Kasumi-1 (cell line): Measurements from ENCODE around the gene HGF.
"Not testable (repeated sequence)": the region's sequence is repeated elsewhere in the genome, so short reads cannot be mapped to it uniquely, and the experiment has no call there.

Experiments
- DNase-seq, 2 experiments: peaks; one replicate each; lab custom pipeline; 2025; lab: John Stamatoyannopoulos, UW

The HGF gene

DNA sequence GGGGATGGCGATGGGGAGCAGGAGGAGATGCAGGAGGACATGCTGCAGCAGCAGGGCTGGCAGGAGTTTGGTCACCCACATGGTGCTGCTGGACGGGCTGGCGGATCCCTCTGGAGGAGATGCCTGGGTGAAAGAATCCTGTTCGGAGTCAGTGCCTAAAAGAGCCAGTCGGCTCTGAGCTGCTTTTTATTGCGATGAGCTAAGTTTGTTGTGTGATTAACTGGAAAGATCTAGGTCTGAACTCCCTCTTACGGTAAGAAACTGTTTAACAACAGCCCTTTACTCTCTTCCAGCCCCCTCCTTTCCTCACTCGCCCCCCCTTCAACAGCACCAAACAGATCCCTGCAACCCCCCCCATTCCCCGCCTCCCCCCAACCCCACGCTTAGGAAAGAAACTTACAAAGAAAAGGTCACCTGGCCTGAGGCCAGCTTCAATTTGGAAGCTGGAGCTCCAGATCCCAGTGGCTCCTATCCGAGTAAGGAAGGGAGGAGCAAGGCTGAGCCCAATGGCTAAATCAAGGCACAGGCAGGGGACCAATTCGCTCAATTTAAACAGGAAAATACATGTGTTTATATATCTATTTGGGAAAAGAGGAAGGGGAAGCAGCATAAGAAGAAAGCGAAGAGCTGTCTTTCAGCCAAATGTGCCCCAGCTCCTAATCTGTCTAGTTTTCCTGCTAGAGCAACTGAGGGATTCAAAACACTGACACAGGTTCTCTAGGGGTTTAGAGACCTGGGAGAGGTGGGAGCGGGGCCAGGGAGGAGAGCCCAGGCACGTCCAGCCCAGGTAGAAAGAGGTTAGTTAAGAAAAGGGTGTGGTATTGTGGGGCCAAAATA, at the start of gene HGF:
TSS of gene HGF (minus strand) at position 157 of the 837 bp plus-strand sequence. CDS start at position 81, 76 bp downstream.
- DNase-seq: peak in 1 of 2 experiments; percentile 11

DNA sequence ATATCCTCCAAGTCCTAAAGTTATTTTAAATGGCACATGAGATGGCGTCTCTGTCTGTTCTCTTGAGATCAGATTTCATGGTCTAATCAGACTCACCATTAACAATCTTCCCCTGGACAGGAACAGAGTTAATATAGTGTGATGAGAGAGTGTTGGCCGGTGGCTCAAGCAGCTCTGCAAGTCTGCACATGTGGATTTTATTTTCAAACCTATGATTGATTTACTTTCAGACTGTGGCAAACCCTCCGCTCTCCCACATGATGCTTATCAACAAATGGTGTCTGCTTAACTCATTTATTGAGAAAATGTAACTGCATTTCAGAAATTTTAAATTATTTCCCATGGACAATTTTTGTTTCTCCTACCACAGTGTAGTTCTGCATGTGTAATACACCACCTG, 46.5 kb upstream of the HGF start:
- no peak for DNase-seq

DNA sequence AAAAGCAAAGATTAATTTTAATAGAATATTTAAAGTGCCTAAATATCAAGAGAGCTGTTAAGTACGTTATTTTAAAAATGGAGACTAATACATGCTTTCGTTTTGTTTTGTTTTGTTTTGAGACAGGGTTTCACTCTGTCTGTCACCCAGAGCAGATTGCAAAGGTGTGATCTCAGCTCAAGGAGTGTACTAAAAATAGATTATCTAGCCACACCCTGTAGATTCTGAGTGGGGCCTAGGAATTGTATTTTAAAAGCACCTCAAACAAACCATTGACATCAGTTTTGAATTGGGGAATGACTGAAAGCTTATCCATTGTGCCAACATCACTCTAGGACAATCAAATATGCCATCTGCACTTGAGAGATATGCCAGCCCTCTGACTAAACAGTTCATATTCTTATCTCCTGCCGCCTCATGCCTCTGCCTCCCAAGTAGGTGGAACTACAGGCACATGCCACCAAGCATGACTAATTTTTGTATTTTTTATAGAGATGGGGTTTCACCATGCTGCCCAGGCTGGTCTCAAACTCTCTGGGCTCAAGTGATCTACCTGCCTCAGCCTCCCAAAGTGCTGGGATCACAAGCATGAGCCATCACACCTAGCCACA, 43.1 kb upstream of the HGF start:
- not testable (repeated sequence) for DNase-seq

DNA sequence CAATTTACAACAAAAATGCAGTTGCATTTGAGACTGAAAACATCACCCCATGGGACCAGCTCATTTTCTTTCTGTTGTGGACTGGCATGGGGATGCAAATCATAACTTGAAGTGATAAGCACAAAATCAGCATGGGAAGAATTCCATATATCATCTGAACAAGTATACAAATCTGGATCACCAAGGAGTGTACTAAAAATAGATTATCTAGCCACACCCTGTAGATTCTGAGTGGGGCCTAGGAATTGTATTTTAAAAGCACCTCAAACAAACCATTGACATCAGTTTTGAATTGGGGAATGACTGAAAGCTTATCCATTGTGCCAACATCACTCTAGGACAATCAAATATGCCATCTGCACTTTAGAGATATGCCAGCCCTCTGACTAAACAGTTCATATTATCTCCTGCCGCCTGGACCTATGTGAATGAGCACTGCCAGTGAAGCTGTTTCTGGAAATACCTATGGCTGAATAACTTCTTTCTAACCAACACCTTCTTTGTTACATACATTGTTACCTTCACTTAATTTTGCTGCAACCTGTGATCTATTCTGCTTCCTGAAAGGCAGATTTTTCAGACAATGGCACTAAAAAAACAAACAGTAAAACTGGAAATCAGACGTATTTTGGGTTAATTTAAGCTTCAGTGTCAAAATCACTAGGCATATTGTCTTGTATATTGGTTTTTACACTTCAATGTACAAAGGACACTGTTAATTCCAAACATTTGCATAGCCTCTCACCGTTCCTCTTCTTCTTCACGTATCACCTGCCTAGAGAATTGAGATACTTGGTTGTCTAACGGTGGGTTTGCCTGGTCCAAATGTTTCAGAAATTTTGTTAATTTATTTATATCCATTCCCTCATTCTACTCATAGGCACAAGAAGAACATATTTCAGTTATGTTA, 42.4 kb upstream of the HGF start:
- no peak for DNase-seq

DNA sequence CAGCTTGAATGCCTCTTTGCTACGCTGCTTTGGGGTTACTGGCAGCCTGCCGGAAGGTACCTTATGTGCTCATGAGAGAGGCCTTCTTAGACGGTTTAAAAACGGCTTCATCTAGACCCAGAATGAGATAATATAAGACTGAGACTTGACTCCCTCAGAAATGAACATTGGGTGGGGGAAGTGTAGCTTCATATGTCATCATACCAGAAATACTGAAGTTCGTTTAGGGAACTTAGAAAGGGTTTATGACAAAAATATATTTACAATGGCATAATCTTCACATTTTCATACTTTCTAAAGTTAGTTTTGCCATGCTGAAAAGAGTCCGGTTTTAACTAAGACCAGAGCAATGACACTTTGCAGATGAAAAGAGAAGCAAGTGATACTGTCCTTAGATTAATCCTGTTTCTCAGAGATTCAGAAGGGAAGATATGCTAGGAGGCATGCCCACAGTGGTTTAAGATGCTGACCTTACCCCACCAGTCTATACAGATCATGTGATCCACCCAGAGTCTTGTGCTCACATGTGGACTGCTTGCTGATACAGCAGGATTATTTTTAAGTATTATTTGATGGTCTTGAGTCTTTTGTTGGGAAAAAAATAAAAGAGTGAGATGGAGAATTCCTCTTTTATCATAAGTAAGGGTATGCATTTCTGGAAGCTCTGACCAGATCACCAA, 40.8 kb upstream of the HGF start:
- peak; percentile 16 to 32 for DNase-seq

DNA sequence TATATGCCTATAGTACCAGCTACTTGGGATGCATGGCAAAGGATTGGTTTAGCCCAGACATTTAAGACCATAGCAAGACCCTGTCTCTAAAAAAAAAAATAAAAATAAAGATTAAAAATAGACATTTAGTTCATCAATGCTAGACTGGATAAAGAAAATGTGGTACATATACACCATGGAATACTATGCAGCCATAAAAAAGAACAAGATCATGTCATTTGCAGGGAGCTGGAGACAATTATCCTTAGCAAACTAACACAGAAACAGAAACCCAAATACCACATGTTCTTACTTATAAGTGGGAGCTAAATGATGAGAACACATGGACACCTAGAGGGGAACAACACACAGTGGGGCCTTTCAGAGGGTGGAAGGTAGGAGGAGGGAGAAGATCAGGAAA, 38.5 kb upstream of the HGF start:
- DNase-seq: not testable (repeated sequence)

DNA sequence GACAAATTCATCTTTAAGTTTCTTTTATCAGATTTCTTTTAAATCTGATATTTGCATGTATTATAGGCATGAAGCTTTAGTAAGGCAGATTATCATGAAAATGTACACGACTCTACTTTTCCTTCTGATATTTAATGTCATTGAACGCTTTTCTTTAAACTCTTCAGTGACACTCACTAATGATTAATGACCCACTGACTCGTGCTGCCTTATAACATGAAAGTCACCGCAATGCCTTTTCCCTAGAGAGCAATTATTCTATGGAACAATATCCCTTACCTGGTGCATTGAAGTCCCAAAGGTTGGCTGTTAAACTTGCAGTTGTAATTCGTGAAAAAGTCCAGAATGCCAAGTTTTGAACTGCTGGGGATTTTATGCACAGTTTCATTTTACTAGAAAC, 33.4 kb upstream of the HGF start:
- no peak for DNase-seq

DNA sequence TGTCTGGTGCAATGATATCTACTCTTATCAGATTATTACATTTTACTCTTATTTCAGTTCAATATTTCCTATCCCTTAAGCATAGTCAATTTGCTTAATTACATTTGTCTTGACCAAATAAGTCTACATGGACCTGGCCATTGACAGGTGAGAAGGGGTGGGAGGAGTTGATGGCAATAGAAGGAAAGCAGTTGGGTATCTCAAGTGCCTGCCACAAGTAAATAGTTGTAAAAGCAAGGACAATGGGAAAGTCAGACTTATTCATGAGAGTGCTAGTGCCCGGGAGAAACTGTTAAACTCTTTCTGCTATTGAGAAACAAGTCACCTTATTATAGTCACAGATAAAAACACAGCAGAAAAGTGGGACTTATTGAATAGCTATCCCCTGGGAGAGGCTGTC, 32.4 kb upstream of the HGF start:
- no peak for DNase-seq

DNA sequence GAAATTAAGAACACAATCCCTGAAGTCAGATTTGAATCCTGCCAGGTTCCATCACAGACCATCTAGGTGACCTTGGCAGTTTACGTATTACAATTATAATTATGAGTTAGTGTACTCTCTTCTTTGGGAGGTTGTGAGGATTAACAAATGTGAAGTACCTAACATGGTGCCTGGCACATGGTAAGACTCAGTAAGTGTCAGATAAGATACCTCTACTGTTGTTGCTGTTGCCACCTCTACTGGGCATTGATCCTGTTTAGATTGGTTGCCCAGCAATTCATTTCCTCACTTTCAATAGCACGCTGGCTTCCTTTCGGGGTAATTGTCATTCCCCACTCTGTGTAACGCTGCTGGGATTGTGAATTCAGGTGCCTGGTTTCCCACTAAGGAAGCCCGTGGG, 31.7 kb upstream of the HGF start:
- no peak for DNase-seq

DNA sequence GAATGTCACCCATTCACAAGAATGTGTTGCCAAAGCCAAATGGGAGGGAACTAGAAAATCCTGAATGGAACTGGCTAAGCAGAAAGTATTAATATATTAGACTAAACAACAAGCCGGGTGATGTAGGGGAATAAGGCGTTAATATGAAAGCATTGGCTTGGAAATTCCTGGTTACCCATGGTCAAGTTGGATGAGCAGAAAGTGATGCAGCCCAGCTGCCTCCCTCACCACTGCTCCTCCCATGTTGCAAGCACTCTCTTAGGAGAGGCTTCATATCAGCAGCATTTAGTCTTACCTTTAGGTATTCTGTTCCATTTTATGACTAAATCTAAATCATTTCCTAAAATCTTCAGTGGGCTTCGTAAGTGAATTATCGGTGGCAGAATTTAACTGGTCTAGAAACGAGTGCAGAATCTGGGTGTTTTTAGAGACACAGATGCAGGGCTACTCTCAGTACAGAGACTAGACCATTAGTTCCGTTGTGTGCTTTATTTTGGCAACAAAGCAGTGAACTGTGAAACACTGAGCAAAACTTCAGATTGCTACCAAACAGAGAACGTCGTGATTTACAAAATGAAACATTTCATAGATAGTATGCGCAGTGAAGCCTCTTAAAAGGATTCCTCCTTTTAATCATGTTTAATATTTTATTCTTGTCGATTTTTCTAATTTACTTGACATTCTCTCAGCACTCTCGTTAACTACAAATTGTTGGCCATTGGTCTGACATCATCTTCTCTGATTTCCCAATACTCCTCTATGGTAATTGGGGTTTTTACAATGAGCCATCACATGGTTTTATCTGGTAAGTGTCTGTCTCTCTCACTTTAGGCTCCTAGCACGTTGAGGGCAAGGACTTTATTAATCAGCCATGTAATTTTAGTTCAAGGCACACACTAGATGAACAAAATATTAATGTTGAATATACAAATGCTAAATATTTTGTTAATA, 22.0 kb upstream of the HGF start:
- no peak for DNase-seq

DNA sequence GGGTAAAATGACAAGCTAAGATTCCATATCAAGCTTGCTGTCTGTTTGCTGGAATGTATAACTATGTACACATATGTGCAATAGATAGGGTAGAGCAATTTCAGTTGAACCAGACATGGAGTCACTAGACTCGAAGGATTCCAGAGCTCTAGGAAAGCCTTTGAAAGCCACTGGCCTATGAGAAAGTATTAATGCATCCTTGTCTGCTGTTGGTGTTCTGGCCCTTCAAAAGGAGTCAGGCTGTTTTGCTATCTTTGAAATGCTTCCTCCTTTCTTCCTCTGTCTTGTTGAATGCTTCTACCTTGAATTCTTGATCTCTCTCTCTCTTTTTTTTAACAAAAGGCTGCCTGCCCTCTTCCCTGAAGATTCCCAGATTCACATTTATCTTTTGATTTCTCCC, 20.8 kb upstream of the HGF start:
- no peak for DNase-seq

DNA sequence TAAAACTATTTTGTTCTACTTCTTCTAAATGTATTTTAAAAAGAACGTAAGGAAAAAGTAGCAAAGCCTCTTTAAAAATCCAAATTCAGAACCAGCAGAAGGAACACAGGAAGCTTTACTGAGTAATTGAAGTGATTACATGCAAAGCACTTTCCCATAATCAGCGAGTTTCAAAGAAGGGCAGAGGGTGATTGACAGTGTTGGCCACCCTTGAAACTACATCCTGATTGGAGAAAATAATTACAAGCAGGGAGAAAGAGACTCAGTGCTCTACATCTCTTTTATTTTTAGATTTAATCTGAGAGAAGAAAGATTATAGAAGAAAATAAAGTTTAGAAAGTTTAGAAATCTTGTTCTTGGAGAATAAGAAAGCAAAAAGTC, 20.3 kb upstream of the HGF start:
- no peak for DNase-seq

DNA sequence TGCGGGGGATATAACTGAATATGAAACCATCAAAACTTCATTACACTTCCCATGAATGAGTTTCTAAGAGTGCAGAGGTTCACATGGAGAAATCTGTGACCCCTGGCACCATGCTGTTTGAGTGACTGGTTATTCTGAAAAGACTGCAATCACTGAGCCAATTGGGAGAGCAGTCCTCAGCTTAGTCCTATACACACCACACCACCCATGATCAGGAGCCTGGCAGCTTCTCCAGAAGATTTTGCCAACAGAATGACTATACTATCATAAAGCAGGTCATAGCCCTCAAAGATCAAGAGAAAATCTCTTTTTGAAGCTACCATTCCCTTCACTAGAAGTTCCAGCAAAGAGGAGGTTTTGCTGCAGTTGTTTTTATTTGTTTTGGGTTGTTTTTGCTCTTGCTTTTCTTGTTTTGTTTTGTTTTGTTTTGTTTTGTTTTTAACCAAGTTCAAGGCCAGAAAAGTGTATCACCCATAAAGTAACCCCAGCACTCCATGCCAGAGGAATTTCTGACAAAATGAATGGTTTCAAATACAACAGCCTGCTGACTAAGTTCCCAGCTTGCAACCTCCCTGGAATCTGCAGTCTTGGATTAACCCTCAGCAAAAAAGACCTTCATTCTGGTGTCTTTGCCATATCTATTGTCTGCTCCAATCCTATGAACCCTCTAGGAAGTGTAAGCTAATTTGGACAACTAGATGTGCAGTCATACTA, 19.7 kb upstream of the HGF start:
- no peak for DNase-seq

DNA sequence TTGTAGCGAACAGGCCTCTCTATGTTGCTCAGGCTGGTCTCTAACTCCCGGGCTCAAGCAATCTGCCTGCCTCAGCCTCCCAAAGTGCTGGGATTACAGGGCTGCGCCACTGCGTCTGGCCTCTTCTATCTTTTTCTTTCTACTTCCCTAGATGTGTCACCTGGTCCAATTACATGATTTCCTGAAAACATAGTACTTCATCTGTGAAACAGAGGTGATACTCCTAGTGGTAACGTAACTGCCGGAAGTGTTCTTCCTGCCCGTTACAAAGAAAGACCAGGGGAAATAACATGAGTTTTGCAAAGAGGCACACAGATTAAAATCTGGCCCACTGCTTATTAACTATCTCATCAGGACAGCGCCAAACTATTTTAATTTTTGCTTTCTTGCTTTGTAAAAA, 18.4 kb upstream of the HGF start:
- no peak for DNase-seq

DNA sequence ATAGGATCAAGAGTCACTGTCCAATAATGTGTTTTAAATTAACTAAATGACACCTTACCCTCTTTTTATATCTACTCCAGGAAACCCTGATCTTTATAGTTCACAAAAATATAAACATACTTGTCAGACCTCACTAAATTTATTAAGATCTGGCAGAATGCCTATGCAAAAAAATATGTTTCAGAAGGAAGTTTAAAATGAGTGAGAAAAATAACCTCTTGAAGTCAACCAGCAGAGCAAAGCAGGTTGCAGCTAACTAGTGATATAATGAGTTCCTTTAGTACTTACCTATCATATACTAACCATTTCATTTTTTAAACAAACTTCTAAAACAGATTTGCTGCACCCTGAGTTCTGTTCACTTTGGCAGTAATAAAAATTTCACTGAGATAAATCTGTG, 14.0 kb upstream of the HGF start:
- DNase-seq: no peak

DNA sequence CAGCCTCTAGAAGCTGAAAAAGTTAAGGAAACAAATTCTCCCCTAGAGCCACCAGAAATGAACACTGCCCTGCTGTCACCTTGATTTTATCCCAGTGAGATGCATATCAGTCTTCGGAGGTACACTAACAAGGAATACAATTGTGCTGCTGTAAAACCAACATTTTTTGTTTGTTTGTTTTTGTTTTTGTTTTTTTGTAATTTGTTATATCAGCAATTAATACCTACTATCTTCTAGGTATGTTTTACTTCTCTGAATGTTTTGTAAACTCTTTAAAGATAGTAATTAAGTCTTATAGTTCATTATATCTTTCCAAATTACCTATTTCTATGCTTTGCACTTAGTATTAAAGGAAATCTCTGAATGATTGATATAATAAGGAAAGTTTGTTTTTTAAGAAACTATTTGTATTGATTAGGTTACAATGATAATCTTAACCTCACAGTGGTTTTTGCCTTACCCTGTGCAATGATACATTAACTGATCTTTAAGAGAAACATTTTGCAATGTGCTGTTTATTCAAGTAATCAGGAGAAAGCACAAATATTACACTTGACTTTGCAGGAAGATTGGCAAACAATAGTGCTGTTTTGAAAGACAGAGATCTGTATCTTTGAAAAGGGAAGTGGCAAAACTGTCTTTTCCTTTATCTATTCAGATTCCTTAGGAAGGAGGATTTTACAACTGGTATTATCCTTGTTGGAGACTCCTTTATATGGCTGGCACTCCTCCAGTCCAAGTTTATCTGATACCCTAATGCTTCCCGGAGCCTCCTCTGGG, 11.3 kb upstream of the HGF start:
- peak; percentile 30 to 46 for DNase-seq

DNA sequence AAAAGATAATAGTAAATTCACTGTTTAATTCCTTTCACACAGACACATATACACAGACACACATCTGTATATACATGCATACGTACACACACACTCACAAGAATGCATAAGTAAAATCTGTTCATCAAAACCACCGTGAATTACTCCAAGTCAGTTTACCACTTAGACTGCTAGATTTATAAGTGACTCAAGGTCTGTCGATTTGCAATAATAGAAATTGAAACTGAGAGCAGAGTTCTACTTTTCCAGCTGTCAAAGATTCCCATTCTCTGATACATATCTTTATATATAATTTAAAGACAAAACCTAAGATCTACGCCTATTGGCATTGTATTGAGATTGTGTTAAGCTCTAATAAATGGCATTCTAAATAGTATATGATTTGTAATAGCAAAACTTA, 9.9 kb upstream of the HGF start:
- no peak for DNase-seq

DNA sequence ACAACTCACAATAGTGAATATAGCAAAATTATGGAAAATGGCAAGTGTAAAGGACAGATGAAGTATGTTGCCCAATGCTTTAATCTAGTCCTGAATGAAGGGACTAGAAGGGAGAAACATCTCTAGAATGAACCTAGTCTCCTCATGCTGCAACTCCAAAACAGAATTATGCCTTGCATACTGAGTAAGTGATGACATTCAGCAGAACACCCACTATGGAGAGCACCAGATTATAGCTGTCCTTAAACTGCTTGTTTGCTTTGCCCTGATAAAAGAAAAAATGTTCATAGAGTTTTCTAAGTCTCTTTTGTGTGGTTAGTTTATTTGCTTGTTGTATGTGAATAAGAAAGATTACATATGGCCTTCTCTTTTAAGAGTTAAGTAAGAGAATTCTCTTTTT, 7.8 kb upstream of the HGF start:
- no peak for DNase-seq

DNA sequence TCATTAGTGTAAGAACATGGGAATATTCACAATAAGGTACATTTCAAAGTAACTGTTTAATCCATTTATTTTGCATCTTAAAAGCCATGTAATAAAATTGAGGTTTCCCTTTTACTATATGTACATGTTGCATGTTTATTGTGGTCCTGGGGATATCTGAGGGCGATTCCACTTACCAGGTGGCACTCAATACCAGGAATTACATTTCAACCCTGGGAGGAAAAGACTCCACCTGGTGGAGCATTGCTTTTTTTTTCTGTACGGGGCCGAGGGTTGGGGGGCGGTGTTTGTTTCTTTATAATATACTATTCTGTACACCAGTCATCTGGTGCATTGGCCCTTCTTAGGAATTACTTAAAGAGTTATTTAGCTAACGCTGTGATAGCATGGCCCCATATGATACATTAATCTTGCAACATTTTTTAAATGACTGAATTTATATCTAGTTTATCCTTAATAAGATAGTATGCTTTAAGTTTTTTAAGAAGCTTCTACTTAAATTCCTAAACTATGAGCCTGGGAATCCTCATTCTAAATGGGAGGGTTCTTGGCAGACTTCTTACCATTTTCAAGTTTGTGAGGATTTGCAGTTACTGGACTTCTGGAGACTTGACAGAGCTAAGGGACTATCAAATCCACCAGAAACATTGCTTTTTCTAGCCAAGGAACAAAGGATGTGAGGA, 7.2 kb upstream of the HGF start:
- DNase-seq: no peak
